ENCODE data around the gene CMTM1.

The CMTM1 gene

GRCh38 chr16:66520406-66521170 is 45.7 kb upstream of the CMTM1 start:
- no peak for ATAC-seq
- TF ChIP-seq CREB5 (CRISPR knock-in tag; IDR thresholded peaks at IDR 0.05; ENCODE audit: low read depth) = no peak
- no peak for TF ChIP-seq ZC3H10 (CRISPR knock-in tag; IDR thresholded peaks at IDR 0.05)
- no peak for TF ChIP-seq ZNF8 (CRISPR knock-in tag; IDR thresholded peaks at IDR 0.05)
- TF ChIP-seq PPARA (CRISPR knock-in tag; IDR thresholded peaks at IDR 0.05; ENCODE audit: borderline replicate concordance) = no peak
- TF ChIP-seq ZNF70 (CRISPR knock-in tag; IDR thresholded peaks at IDR 0.05) = no peak
- no peak for TF ChIP-seq TCF4 (CRISPR knock-in tag; IDR thresholded peaks at IDR 0.05; ENCODE audit: borderline replicate concordance)
- no peak for TF ChIP-seq PATZ1 (CRISPR knock-in tag; IDR thresholded peaks at IDR 0.05; ENCODE audit: borderline replicate concordance)
- TF ChIP-seq CSRNP3 (CRISPR knock-in tag; IDR thresholded peaks at IDR 0.05) = no peak
- TF ChIP-seq SNAI2 (CRISPR knock-in tag; IDR thresholded peaks at IDR 0.05) = no peak
- TF ChIP-seq POU6F1 (CRISPR knock-in tag; IDR thresholded peaks at IDR 0.05; ENCODE audit: borderline replicate concordance, low read depth) = no peak
- TF ChIP-seq TSHZ2 (CRISPR knock-in tag; IDR thresholded peaks at IDR 0.05) = no peak
- TF ChIP-seq BACH2 (CRISPR knock-in tag; IDR thresholded peaks at IDR 0.05; ENCODE audit: borderline replicate concordance) = no peak
- TF ChIP-seq GLIS3 (CRISPR knock-in tag; IDR thresholded peaks at IDR 0.05) = no peak
- TF ChIP-seq ZFP30 (CRISPR knock-in tag; IDR thresholded peaks at IDR 0.05) = no peak
- no peak for TF ChIP-seq RARB (CRISPR knock-in tag; IDR thresholded peaks at IDR 0.05)
- TF ChIP-seq TOX (CRISPR knock-in tag; IDR thresholded peaks at IDR 0.05; ENCODE audit: borderline replicate concordance) = no peak

- TF ChIP-seq ZNF70 (CRISPR knock-in tag; IDR thresholded peaks at IDR 0.05) (no peak), OSR1 (CRISPR knock-in tag; IDR thresholded peaks at IDR 0.05) (no peak)
- no peak for ATAC-seq
Measured at GRCh38 chr16:66521252-66521713, 45.0 kb upstream of the CMTM1 start.

GRCh38 chr16:66521951-66522771 is 44.1 kb upstream of the CMTM1 start:
- peak; percentile 21; the same call in 2 of the 3 replicates for ATAC-seq
- TF ChIP-seq POU6F1 (CRISPR knock-in tag; IDR thresholded peaks at IDR 0.05; ENCODE audit: borderline replicate concordance, low read depth) (no peak), ZNF565 (CRISPR knock-in tag; conservative IDR thresholded peaks at IDR 0.05; ENCODE audit: low read depth) (no peak), SNAI2 (CRISPR knock-in tag; IDR thresholded peaks at IDR 0.05) (no peak), ARNTL (CRISPR knock-in tag; IDR thresholded peaks at IDR 0.05; ENCODE audit: borderline replicate concordance, low read depth) (no peak), ISL1 (CRISPR knock-in tag; IDR thresholded peaks at IDR 0.05) (no peak), RARB (CRISPR knock-in tag; IDR thresholded peaks at IDR 0.05) (no peak), ZFP3 (CRISPR knock-in tag; IDR thresholded peaks at IDR 0.05) (no peak), TSHZ2 (CRISPR knock-in tag; IDR thresholded peaks at IDR 0.05) (no peak), ZC3H10 (CRISPR knock-in tag; IDR thresholded peaks at IDR 0.05) (no peak), ZNF8 (CRISPR knock-in tag; IDR thresholded peaks at IDR 0.05) (no peak), PPARA (CRISPR knock-in tag; IDR thresholded peaks at IDR 0.05; ENCODE audit: borderline replicate concordance) (no peak), ZNF70 (CRISPR knock-in tag; IDR thresholded peaks at IDR 0.05) (no peak)
